ENCODE data around the gene JAG1.

The JAG1 gene

GRCh38 chr20:10625641-10626040, 48.2 kb downstream of the JAG1 start:
- H4K91ac ChIP-seq (ENCODE audit: low read depth, low read length): no peak overlapping the region
- H2BK12ac ChIP-seq (ENCODE audit: low read length): no peak overlapping the region
- H3K27ac ChIP-seq (ENCODE audit: low read depth, low read length): no peak overlapping the region
- H3K27me3 ChIP-seq (ENCODE audit: insufficient read depth, low read length): no peaks in the 10 kb centered on the region
- H3K36me3 ChIP-seq (ENCODE audit: control insufficient read depth in 1 of 2, insufficient read depth in 2 of 2, low read length in 2 of 2): no peaks in the 10 kb centered on the region
- peaks cover 1% of the 10 kb centered on the region for H3K79me2 ChIP-seq (ENCODE audit: control insufficient read depth, insufficient read depth, low read length, poor library complexity)
- H3K18ac ChIP-seq (ENCODE audit: low read length): no peak overlapping the region
- H3K79me1 ChIP-seq (ENCODE audit: low read length): peaks cover 24% of the 10 kb centered on the region
- H3K9ac ChIP-seq (ENCODE audit: low read length): no peak overlapping the region
- H3K4me1 ChIP-seq (ENCODE audit: control insufficient read depth in 1 of 2, insufficient read depth in 2 of 2, low read length in 2 of 2): peaks cover 18 to 30% of the 10 kb centered on the region in 2 experiments
- no peak overlapping the region for H3K4me2 ChIP-seq (ENCODE audit: low read length)
- H3K9me3 ChIP-seq (ENCODE audit: insufficient read depth, low read depth, low read length): peaks cover 4% of the 10 kb centered on the region
- H4K8ac ChIP-seq (ENCODE audit: low read depth, low read length): no peak overlapping the region
- H2BK120ac ChIP-seq (ENCODE audit: insufficient read depth, low read length, poor library complexity): no peak overlapping the region
- DNase-seq: peak; percentile 76 to 95
- no peak overlapping the region for H3K4me3 ChIP-seq (ENCODE audit: low read depth, low read length)
- no peak overlapping the region for H2AK5ac ChIP-seq (ENCODE audit: low read length)
- H2BK5ac ChIP-seq (ENCODE audit: low read depth, low read length, poor library complexity): no peak overlapping the region
- WGBS (ENCODE audit: extremely low coverage, insufficient coverage, insufficient read length): no CpG with 5 or more reads among the region's 2 CpGs
- no peak overlapping the region for H3K14ac ChIP-seq (ENCODE audit: low read length)
- H3K4ac ChIP-seq (ENCODE audit: low read depth, low read length): no peak overlapping the region
- no peak overlapping the region for H2AFZ ChIP-seq (ENCODE audit: insufficient read depth, low read length, poor library complexity)
- H3K23ac ChIP-seq (ENCODE audit: low read length): no peak overlapping the region
- no peak overlapping the region for H4K12ac ChIP-seq (ENCODE audit: low read depth, low read length)

GRCh38 chr20:10622657-10623418, 51.0 kb downstream of the JAG1 start:
- H4K12ac ChIP-seq (ENCODE audit: low read depth, low read length): peak overlapping the region; percentile 61
- H2AFZ ChIP-seq (ENCODE audit: insufficient read depth, low read length, poor library complexity): no peak overlapping the region
- WGBS (ENCODE audit: extremely low coverage, insufficient coverage, insufficient read length): no CpG with 5 or more reads among the region's 16 CpGs
- no peak overlapping the region for H3K4me3 ChIP-seq (ENCODE audit: low read depth, low read length)
- peak overlapping the region; percentile 83 for H2AK5ac ChIP-seq (ENCODE audit: low read length)
- peaks cover 14 to 23% of the 10 kb centered on the region in 2 experiments for H3K4me1 ChIP-seq (ENCODE audit: control insufficient read depth in 1 of 2, insufficient read depth in 2 of 2, low read length in 2 of 2)
- H4K8ac ChIP-seq (ENCODE audit: low read depth, low read length): peak overlapping the region; percentile 80
- H3K4ac ChIP-seq (ENCODE audit: low read depth, low read length): peak overlapping the region; percentile 2
- peak overlapping the region; percentile 90 for H4K91ac ChIP-seq (ENCODE audit: low read depth, low read length)
- H3K9ac ChIP-seq (ENCODE audit: low read length): no peak overlapping the region
- no peaks in the 10 kb centered on the region for H3K36me3 ChIP-seq (ENCODE audit: control insufficient read depth in 1 of 2, insufficient read depth in 2 of 2, low read length in 2 of 2)
- H3K18ac ChIP-seq (ENCODE audit: low read length): peak overlapping the region; percentile 75
- peak overlapping the region; percentile 81 for H3K27ac ChIP-seq (ENCODE audit: low read depth, low read length)
- no peak overlapping the region for H3K23ac ChIP-seq (ENCODE audit: low read length)
- H2BK120ac ChIP-seq (ENCODE audit: insufficient read depth, low read length, poor library complexity): peak overlapping the region; percentile 85
- peaks cover 3% of the 10 kb centered on the region for H3K79me2 ChIP-seq (ENCODE audit: control insufficient read depth, insufficient read depth, low read length, poor library complexity)
- no peaks in the 10 kb centered on the region for H3K27me3 ChIP-seq (ENCODE audit: insufficient read depth, low read length)
- H2BK5ac ChIP-seq (ENCODE audit: low read depth, low read length, poor library complexity): peak overlapping the region; percentile 89
- no peak overlapping the region for H3K4me2 ChIP-seq (ENCODE audit: low read length)
- H3K79me1 ChIP-seq (ENCODE audit: low read length): peaks cover 22% of the 10 kb centered on the region
- peak overlapping the region; percentile 79 for H3K14ac ChIP-seq (ENCODE audit: low read length)
- H3K9me3 ChIP-seq (ENCODE audit: insufficient read depth, low read depth, low read length): peaks cover 4% of the 10 kb centered on the region
- DNase-seq: peak; percentile 19 to 70
- H2BK12ac ChIP-seq (ENCODE audit: low read length): peak overlapping the region; percentile 98

DNA sequence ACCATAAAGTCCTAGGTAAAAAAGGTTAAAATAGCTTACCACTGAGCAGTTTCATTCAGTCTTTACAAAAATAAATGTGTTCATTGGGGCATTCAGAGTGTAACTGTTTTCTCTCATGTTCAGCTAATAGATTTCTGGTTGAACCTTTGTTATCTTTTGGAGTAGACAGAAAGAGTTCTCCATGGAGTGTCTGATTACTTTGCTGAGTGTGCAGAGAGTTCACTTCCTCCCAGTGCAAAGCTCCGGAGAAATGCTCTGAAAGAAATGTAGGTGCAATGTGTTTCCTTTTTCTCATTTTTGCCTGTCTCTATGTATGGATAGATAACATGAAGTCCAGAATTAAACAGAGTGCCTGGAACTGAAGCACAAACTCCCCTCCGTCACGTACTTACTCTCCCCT, 52.6 kb downstream of the JAG1 start:
- H3K23ac ChIP-seq (ENCODE audit: low read length): no peak overlapping the region
- H3K4me3 ChIP-seq (ENCODE audit: low read depth, low read length): no peak overlapping the region
- H3K36me3 ChIP-seq (ENCODE audit: control insufficient read depth in 1 of 2, insufficient read depth in 2 of 2, low read length in 2 of 2): no peaks in the 10 kb centered on the region
- H3K27ac ChIP-seq (ENCODE audit: low read depth, low read length): no peak overlapping the region
- H4K91ac ChIP-seq (ENCODE audit: low read depth, low read length): no peak overlapping the region
- no peak overlapping the region for H3K18ac ChIP-seq (ENCODE audit: low read length)
- no peak for DNase-seq
- H2AFZ ChIP-seq (ENCODE audit: insufficient read depth, low read length, poor library complexity): no peak overlapping the region
- H3K79me2 ChIP-seq (ENCODE audit: control insufficient read depth, insufficient read depth, low read length, poor library complexity): peaks cover 3% of the 10 kb centered on the region
- H2BK5ac ChIP-seq (ENCODE audit: low read depth, low read length, poor library complexity): no peak overlapping the region
- no peaks in the 10 kb centered on the region for H3K27me3 ChIP-seq (ENCODE audit: insufficient read depth, low read length)
- peaks cover 14 to 23% of the 10 kb centered on the region in 2 experiments for H3K4me1 ChIP-seq (ENCODE audit: control insufficient read depth in 1 of 2, insufficient read depth in 2 of 2, low read length in 2 of 2)
- H3K14ac ChIP-seq (ENCODE audit: low read length): no peak overlapping the region
- peaks cover 22% of the 10 kb centered on the region for H3K79me1 ChIP-seq (ENCODE audit: low read length)
- H2BK12ac ChIP-seq (ENCODE audit: low read length): no peak overlapping the region
- H2AK5ac ChIP-seq (ENCODE audit: low read length): no peak overlapping the region
- no peak overlapping the region for H3K4ac ChIP-seq (ENCODE audit: low read depth, low read length)
- WGBS (ENCODE audit: extremely low coverage, insufficient coverage, insufficient read length): no CpG with 5 or more reads among the region's 3 CpGs
- peak overlapping the region; percentile 16 for H3K4me2 ChIP-seq (ENCODE audit: low read length)
- no peak overlapping the region for H2BK120ac ChIP-seq (ENCODE audit: insufficient read depth, low read length, poor library complexity)
- no peak overlapping the region for H4K8ac ChIP-seq (ENCODE audit: low read depth, low read length)
- H3K9ac ChIP-seq (ENCODE audit: low read length): no peak overlapping the region
- H3K9me3 ChIP-seq (ENCODE audit: insufficient read depth, low read depth, low read length): peaks cover 4% of the 10 kb centered on the region
- H4K12ac ChIP-seq (ENCODE audit: low read depth, low read length): no peak overlapping the region

GRCh38 chr20:10619427-10619826, 54.4 kb downstream of the JAG1 start:
- no peak overlapping the region for H3K4me2 ChIP-seq (ENCODE audit: low read length)
- peak overlapping the region; percentile 59 for H3K27ac ChIP-seq (ENCODE audit: low read depth, low read length)
- no peak overlapping the region for H2BK5ac ChIP-seq (ENCODE audit: low read depth, low read length, poor library complexity)
- H3K27me3 ChIP-seq (ENCODE audit: insufficient read depth, low read length): no peaks in the 10 kb centered on the region
- no peak overlapping the region for H3K14ac ChIP-seq (ENCODE audit: low read length)
- H3K36me3 ChIP-seq (ENCODE audit: control insufficient read depth in 1 of 2, insufficient read depth in 2 of 2, low read length in 2 of 2): no peaks in the 10 kb centered on the region
- no peak overlapping the region for H3K4ac ChIP-seq (ENCODE audit: low read depth, low read length)
- H3K9me3 ChIP-seq (ENCODE audit: insufficient read depth, low read depth, low read length): peaks cover 4% of the 10 kb centered on the region
- H3K18ac ChIP-seq (ENCODE audit: low read length): no peak overlapping the region
- H3K23ac ChIP-seq (ENCODE audit: low read length): no peak overlapping the region
- no peak overlapping the region for H4K91ac ChIP-seq (ENCODE audit: low read depth, low read length)
- no peak overlapping the region for H2BK12ac ChIP-seq (ENCODE audit: low read length)
- H3K79me1 ChIP-seq (ENCODE audit: low read length): peaks cover 21% of the 10 kb centered on the region
- H2AFZ ChIP-seq (ENCODE audit: insufficient read depth, low read length, poor library complexity): no peak overlapping the region
- H2AK5ac ChIP-seq (ENCODE audit: low read length): no peak overlapping the region
- no peak overlapping the region for H3K4me3 ChIP-seq (ENCODE audit: low read depth, low read length)
- H2BK120ac ChIP-seq (ENCODE audit: insufficient read depth, low read length, poor library complexity): no peak overlapping the region
- H4K8ac ChIP-seq (ENCODE audit: low read depth, low read length): no peak overlapping the region
- peaks cover 14 to 23% of the 10 kb centered on the region in 2 experiments for H3K4me1 ChIP-seq (ENCODE audit: control insufficient read depth in 1 of 2, insufficient read depth in 2 of 2, low read length in 2 of 2)
- no peak overlapping the region for H3K9ac ChIP-seq (ENCODE audit: low read length)
- no CpG with 5 or more reads among the region's 3 CpGs for WGBS (ENCODE audit: extremely low coverage, insufficient coverage, insufficient read length)
- H3K79me2 ChIP-seq (ENCODE audit: control insufficient read depth, insufficient read depth, low read length, poor library complexity): peaks cover 3% of the 10 kb centered on the region
- no peak overlapping the region for H4K12ac ChIP-seq (ENCODE audit: low read depth, low read length)
- DNase-seq: no peak
